Measurements from ENCODE around the gene ATAD1.
A peak's percentile ranks its signal among the peaks of the same experiment; 100 is the strongest.

Gene ATAD1

GRCh38 chr10:87776328-87776727 is 41.7 kb downstream of the ATAD1 start:
- no peaks in the 10 kb centered on the region for H3K4me1 Mint-ChIP-seq
- DNase-seq = no peak
- H3K36me3 Mint-ChIP-seq (ENCODE audit: low read depth) = peaks cover 39% of the 10 kb centered on the region
- no peak for TF ChIP-seq CTCF (IDR thresholded peaks at IDR 0.05)
- no peaks in the 10 kb centered on the region for H3K9me3 Mint-ChIP-seq
- no peak overlapping the region for H3K27ac Mint-ChIP-seq
- H3K4me3 Mint-ChIP-seq = no peak overlapping the region
- no peaks in the 10 kb centered on the region for H3K27me3 Mint-ChIP-seq (ENCODE audit: low read depth, poor library complexity)

GRCh38 chr10:87775766-87776165 is 42.3 kb downstream of the ATAD1 start:
- Mint-ChIP-seq H3K9me3 (no peaks in the 10 kb centered on the region), H3K4me3 (no peak overlapping the region), H3K27me3 (ENCODE audit: low read depth, poor library complexity) (no peaks in the 10 kb centered on the region), H3K27ac (no peak overlapping the region), H3K36me3 (ENCODE audit: low read depth) (peaks cover 33% of the 10 kb centered on the region), H3K4me1 (no peaks in the 10 kb centered on the region)
- DNase-seq = no peak
- no peak for TF ChIP-seq CTCF (IDR thresholded peaks at IDR 0.05)

GRCh38 chr10:87771871-87772500 is 46.0 kb downstream of the ATAD1 start:
- H3K9me3 Mint-ChIP-seq = no peaks in the 10 kb centered on the region
- no peak overlapping the region for H3K27ac Mint-ChIP-seq
- H3K4me1 Mint-ChIP-seq = no peaks in the 10 kb centered on the region
- peaks cover 46% of the 10 kb centered on the region for H3K36me3 Mint-ChIP-seq (ENCODE audit: low read depth)
- peak; percentile 52 for TF ChIP-seq CTCF (IDR thresholded peaks at IDR 0.05)
- DNase-seq = no peak
- H3K4me3 Mint-ChIP-seq = no peak overlapping the region
- H3K27me3 Mint-ChIP-seq (ENCODE audit: low read depth, poor library complexity) = peaks cover 3% of the 10 kb centered on the region

GRCh38 chr10:87767253-87767652 is 50.8 kb downstream of the ATAD1 start:
- no peak for TF ChIP-seq CTCF (IDR thresholded peaks at IDR 0.05)
- H3K27ac Mint-ChIP-seq = peak overlapping the region; percentile 64
- no peak for DNase-seq
- H3K9me3 Mint-ChIP-seq = peaks cover 5% of the 10 kb centered on the region
- no peak overlapping the region for H3K4me3 Mint-ChIP-seq
- peaks cover 64% of the 10 kb centered on the region for H3K36me3 Mint-ChIP-seq (ENCODE audit: low read depth)
- peaks cover 4% of the 10 kb centered on the region for H3K27me3 Mint-ChIP-seq (ENCODE audit: low read depth, poor library complexity)
- H3K4me1 Mint-ChIP-seq = peaks cover 12% of the 10 kb centered on the region

DNA sequence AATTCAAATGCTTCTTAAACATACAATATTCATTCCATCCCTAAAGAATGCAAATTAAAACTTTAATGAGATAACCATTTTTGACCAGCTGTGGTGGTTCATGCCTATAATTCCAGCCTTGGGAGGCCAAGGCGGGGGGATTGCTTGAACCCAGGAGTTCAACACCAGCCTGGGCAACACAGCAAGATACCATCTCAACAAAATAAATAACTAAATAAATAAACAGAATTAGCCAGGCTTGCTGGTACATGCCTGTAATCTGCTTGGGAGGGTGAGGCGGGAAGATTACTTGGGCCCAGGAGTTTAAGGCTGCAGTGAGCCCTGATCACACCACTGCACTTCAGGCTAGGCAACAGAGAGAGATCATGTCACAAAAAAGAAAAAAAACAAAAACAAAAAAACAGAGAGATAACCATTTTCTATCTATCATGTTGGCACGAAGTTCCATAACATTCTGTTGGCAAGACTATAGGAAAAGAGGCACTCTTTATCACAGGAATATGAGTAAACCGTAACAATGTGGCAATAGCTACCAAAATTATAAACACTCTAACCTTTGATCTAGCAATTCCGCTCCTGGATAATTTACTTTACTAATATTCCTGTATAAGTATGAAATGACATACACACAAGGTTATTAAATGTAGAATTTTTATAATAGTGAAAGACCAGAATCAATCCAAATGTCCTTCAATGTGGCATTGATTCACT is 52.2 kb downstream of the ATAD1 start:
- Mint-ChIP-seq H3K36me3 (ENCODE audit: low read depth) (peaks cover 69% of the 10 kb centered on the region), H3K9me3 (peaks cover 5% of the 10 kb centered on the region), H3K27me3 (ENCODE audit: low read depth, poor library complexity) (peaks cover 4% of the 10 kb centered on the region), H3K27ac (no peak overlapping the region), H3K4me3 (no peak overlapping the region), H3K4me1 (peaks cover 17% of the 10 kb centered on the region)
- no peak for DNase-seq
- TF ChIP-seq CTCF (IDR thresholded peaks at IDR 0.05) = no peak

Measured in nephron progenitor cell (in vitro differentiated cells).